Measurements from ENCODE around the gene CRACDL.

Gene CRACDL, protein sequence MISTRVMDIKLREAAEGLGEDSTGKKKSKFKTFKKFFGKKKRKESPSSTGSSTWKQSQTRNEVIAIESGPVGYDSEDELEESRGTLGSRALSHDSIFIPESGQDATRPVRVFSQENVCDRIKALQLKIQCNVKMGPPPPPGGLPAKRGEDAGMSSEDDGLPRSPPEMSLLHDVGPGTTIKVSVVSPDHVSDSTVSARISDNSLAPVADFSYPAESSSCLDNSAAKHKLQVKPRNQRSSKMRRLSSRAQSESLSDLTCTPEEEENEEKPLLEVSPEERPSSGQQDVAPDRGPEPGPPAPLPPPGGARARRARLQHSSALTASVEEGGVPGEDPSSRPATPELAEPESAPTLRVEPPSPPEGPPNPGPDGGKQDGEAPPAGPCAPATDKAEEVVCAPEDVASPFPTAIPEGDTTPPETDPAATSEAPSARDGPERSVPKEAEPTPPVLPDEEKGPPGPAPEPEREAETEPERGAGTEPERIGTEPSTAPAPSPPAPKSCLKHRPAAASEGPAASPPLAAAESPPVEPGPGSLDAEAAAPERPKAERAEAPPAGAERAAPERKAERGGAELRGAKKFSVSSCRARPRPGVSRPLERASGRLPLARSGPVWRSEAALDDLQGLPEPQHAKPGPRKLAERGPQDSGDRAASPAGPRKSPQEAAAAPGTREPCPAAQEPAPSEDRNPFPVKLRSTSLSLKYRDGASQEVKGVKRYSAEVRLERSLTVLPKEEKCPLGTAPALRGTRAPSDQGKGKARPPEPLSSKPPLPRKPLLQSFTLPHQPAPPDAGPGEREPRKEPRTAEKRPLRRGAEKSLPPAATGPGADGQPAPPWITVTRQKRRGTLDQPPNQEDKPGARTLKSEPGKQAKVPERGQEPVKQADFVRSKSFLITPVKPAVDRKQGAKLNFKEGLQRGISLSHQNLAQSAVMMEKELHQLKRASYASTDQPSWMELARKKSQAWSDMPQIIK

DNA sequence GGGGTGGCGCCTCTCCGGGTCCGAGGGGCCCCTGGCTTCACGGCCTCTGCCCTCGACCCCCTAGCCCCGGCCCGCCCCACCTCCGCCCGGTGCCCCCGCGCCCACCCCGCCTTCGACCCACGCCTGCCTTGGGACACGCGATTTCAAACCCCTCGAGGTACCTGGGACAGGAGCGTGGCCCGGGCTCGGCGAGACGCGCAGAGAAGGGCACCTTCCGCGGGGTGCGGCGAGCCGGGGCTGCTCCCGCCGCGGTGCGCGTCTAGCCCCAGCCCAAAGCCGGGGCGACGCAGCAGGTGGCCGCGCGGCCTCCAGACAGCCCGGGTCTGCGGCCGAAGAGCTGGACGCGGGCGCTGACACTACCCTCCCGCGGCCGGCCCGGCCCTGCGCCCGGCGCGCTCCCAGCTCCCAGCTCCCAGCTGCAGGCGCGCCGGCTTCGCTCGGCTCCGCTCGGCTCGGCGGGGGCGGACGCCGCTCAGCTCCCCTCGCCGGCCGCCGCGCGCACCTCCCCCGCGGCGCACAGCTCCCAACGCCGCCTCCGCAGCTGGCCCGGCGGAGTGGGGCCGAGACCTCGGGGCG is at the start of gene CRACDL:
CRACDL (minus strand) TSS at position 449 of the 576 bp plus-strand sequence. CDS start 89,425 bp downstream, outside the sequence.
- no peak for DNase-seq

DNA sequence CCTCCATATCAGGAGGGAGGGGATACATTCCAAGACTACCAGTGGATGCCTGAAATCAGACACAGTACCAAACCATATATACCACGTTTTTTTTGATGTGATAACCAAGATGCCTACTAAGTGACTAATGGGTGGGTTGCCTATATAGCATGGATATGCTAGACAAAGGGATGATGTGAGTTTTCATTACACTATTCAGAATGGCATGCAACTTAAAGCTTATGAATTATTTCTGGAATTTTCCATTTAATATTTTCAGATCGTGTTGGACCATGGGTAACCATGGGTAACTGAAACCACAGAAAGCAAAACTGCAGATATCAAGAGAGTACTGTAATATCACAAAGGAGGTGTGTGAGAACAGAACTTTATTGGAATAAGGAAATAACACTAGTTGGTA is 39.6 kb upstream of the CRACDL start:
- DNase-seq = no peak

DNA sequence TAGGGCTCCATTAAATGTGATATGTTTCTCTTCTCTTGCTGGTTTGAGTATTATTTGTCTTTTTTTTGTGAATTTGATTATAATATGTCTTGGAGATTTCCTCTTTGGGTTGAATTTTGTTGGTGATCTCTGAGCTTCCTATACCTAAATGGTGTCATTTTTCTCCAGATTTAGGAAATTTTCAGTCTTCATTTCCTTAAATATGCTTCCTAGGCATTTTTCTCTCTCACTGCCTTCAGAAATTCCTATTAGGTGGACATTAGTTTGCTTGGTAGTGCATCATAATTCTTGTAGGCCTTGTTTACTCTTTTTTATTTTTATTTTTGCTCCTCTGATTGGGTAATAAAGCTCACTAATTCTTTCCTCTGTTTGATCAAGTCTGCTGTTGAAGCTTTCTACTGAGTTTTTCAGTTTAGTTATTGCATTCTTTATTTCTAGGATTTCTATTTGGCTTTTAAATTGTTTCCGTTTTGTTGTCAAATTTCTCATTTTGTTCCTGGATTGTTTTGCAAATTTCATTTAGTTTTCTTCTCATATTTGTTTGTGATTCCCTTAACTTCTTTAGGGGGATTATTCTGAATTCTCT is 36.6 kb upstream of the CRACDL start:
- no peak for DNase-seq

DNA sequence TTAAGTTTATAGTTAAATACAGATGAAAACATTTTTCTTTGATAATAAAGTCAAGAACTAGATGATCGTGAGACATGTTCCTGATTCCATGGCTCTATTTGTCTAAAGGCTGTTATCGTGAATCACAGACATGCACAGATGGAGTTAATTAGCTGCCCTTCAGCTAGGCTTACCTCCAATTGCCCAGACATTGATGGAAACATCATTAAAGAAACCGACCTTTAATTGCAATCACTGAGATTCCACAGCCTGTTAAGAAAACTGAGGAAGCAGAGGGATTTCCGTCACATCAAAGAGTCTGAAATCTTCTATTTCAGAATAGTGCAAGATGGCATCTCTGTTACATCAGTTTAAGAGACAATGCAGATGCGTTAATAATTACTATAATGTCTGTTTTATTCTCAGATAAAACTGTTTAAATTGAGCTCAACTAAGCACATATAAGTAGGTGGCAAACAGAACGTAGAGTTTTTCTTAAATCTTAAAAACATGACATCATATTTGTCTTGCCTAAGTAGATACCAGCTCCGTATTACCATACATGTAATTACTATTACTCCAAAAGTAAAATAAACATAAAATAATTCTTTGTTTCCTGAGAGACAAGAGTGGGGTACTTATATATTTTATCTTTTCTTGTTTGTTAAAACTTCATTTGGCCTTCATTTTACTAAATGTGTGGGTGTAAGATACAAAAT is 23.9 kb upstream of the CRACDL start:
- no peak for DNase-seq

DNA sequence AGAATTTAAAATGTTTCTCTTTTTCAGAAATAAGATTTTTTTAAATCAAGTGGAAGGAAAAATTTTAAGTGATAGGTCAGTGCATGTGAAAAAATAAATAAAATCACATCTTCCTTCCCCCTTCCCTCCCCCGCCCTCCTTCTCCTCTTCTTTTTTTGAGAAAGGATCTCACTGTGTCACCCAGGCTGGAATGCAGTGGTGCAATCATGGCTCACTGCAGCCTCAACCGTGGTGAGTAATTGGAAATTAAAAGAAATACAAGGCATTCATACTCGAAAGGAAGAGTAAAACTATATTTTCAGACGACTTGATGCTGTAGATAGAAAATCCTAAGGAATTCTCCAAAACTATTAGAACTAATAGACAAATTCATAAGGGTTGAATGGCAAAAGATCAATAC is 16.9 kb upstream of the CRACDL start:
- DNase-seq = no peak

DNA sequence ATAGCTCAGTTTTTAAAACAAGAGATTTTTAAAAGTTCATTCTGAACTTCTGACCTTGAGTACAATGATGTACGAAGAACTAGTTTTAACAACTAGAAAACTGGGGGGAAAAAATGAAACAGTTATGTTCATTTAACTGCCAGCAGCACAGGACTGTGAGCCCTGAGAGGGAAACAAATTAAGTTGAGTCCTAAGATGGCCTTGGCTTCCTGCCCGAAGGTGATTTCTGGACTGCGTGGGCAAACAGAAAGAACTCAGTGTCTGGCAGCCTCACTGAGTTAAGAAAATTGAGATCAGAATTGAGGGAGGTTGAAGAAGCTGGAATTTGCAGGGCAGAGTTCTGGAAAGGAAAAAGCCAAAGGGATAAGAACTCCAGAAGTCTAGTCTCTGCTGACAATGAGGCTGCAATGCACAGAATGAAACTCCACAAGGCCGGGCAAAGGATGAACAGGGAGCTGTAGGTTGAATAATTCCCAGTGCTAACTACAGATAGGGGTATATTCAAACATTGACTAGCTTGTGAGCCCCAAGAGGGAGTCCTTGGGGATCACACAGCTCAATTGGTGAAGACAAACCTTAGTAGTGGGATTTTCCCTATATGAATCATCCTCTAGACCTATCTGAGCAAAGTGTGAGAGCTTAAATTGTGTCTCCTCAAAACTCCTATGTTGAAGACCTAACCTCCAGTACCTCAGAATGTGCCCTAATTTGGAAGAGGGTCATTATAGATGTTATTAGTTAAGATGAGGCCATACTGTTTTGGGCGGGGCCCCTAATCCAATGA is 13.1 kb upstream of the CRACDL start:
- no peak for DNase-seq

DNA sequence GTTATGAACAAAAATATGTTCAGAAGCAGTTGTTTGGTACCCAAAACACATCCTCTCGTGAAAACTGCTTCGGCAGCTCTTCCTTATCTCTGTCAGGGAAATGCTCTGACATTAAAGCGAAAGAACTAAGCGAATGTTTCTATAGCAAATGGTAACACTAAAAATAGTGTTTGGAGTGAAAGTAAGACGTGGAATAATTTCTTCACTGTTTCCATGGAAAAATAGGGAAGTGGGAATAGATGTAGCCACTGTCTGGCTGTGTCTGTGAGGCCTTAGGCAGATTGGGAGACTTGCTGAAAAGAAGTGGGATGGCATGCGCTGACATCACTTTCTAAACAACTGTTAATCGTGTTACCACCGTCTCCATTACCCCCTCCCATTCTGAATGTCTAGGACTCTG is 11.5 kb upstream of the CRACDL start:
- no peak for DNase-seq

DNA sequence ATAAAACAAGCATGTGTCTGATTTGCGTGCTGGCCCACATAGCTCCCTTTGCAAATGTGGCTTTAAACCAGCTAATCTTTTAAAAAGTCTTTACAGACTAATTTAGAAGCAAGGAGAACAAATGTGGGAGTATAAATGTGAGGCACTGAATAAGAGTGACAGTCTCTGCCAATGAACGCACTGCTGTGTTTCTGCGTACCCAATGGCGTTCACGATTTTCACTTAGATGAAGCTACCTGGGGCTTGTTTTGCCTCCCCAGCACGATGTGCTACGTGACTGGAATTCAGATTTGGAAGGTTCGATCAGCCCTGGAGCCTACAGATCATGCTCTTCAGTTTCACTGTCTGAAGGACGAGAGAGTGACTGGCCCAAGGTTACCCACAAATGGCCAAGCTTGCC is 10.8 kb upstream of the CRACDL start:
- DNase-seq = no peak

DNA sequence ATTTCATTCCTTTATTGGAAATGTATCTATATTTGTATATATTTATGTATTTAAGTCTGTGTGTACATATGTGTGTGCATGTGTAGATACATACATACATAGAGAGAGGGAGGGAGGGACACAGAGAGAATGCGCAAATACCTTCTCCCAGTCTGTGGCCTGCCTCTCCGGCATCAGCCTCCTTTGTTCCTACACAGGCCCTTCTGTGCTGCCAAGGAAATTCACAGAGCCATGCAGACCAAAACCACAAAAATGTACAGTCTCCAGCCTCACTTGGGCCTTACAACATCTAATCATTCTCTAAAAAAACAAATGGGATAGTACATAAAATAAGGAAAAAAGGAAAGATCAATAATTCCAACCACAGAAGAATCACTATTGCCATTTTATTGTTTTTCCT is 8.8 kb upstream of the CRACDL start:
- no peak for DNase-seq

DNA sequence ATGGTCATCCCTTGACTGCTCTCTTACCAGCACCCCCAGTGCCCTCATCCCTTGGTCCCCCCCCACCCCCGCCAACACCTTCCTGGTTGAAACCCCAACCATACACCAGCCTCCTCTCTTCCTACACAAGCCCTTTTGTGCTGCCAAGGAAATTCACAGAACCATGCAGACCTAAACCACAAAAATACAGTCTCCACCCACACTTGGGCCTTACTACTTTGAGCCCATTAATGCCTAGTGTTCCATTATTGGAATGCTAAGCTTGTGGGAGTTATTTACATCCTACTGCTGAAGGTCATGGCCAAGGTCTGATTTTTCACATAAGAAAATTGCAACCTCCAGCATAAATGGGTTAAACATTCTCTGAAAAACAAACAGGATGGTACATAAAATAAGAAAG is 4.1 kb upstream of the CRACDL start:
- DNase-seq = no peak

DNA sequence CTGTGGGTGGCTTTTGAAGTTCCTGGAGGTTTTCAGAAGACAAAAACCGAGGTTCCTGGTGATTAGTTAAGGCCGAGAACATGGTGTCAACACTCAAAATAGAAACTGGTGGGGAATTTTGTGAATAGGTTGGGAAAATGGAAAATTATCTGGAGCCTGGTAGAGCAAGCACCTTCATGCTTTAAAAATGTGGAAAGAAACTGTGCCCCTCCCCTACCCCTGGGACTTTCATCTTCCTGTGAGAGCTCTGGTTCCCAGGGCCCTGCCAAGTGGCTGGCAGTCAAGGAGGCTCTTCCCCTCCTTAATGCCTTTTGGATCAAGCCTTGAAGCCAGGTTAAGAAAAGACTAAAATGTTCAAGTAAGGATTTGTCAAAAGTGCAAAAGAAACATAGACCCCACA is 1.9 kb upstream of the CRACDL start:
- DNase-seq = no peak

DNA sequence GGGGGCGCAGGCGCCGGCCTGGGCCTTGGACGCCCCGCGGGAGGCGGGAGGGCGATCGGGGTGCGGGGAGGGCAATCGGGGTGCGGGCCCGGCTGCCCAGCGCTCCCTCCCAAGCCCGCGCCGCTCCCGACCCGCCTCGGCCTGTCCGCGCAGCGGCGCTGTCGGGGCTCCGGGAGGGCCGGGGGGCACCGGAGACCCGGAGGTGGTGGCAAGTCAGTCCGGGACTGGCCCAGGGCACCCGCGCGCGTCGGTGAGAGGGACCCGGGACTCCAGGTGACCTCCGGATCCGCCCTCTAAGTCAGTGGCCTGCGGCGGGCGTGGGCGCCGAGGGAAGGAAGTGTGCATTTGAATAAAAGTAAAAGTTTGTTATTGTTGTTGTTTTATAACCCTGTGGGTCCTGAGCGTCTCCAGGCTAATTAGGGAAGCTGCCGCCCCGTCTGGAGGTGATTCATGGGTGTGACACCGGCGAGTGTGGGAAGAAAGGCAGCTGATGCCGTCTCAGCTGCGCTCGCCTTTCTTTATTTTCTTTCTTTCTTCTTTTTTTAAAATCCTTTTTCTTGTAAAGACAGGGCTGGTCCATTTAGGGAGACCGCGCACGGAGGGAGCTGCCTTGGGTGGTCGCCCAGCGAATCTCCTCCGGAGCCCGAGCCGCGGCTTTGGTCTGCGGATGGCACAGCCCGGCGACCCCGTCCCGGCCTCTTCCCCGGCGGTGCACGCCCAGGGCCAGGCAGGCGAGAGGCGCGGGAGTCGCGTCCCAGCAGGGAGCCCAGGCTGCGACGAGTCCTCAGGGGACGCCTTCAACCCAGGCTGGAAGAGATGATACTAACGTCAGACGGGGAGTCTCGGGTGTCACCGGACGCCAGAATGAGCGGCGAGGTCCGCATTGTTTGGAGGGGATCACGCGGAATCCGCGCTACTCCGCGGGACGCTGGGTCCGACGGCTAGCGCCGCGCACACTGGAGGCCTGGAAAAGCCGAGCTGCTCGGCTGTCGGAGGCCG is 627 bp upstream of the CRACDL start:
- DNase-seq = peak; percentile 5 to 12

DNA sequence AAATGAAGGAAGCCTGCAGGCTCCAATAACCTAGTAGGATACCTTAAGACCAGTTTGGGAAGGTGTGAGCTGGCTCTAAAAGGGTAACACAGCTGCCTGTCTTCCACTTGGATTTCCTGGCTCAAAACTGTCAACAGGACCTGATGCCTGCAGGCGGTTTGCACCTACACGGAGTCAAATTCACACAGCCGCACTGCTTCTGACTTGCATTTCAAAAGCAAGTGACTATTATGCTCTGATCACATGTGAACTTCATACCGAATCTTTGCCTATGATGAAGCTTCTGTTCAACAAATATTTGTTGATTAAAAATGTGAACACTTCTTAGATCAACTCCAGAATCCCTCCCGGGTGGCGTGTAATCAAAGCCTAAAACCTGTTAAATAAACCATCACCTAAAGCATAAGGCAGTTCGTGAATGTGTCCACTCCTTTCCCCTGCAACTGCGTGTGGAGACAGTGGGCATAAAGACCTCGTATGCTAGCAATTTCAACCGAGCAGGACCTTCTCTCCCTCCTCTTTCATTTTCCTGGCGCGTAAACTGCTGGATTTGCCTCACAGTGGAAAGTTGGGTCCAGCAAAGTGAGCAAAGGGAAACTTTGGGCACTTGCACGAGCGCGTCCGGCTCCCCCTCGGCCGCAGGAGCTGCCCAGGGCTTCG is 784 bp downstream of the CRACDL start:
- DNase-seq = no peak

DNA sequence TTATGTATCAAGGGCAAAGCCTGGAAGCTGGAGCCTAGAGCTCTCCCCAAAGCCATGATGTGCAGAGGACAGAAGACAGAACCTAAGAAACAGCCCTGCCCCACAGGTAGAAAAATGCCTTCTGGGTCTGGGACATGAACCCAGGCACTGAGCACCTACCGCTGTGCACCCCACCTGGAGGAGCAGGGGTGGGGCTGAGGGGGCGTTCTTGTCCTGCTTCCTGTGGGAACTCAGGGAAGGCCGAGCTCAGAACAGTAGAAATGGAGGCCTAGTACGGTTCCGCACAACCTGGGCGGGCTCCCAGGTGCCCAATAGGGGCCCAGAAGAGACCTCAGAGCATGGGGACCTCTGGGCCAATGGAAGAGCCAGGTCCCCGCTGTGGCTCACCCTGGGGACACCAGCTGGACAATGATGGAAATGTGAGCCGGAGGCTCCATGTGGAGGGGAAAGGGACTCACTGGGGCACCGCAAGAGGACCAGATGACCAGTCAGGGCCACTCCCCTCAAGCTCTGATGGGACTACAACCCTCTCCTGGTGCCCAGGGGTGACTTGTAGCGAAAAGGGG is 3.2 kb downstream of the CRACDL start:
- no peak for DNase-seq

DNA sequence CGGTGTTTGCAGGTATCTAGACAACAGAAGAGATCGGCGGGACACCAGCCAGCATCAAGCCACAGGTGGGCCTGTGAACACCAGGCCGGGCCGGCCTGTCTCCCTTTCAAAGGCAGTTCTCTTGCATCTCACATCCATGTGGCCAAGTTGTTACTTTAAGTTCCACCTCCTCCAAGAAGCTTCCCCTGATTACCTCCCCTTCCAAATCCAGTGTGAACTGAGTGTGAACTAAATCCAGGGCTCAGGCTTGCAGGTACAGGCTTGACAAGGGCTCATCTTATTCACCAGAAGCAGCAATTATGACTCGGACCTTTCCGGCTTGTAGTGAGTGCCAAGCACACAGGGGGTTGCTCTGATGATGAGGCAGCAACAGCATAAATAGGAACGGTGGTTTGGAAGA is 3.9 kb downstream of the CRACDL start:
- DNase-seq = no peak

DNA sequence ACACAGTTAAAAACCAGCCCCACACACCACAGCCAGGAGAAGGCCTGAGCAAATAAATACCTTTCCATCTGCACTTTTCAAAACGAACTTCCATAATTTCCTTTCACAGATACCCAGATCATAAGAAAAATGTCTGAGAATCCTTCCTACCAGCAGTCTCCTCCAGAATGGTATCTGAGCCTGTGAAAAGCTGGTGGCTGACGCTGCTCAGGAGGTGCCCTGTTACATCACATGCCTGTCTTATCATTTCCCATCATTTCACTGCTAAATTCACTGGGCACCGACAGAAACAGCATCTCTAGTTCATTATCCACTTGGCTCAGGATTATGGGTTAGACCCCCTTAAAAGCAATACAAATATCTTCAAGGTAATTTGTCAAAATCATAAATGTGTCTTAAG is 4.4 kb downstream of the CRACDL start:
- no peak for DNase-seq

DNA sequence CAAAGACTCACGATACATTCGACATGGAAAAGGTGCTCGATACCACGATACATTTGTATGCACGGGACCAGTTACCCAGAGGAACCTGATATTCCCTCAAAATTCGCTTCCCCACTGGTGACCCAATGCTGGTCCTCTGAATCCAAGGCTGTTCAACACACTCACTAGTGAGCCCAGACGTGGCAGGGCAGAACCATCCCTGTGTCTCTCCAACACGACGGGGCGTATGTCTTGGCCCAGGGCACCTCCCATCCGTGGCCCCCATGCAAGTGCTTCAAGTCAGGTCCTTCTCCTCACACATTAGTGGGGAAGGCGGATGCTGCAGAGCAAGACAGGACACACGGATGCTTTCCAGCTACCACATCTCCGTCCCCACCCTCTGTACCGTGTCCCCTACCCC is 6.1 kb downstream of the CRACDL start:
- DNase-seq = no peak

DNA sequence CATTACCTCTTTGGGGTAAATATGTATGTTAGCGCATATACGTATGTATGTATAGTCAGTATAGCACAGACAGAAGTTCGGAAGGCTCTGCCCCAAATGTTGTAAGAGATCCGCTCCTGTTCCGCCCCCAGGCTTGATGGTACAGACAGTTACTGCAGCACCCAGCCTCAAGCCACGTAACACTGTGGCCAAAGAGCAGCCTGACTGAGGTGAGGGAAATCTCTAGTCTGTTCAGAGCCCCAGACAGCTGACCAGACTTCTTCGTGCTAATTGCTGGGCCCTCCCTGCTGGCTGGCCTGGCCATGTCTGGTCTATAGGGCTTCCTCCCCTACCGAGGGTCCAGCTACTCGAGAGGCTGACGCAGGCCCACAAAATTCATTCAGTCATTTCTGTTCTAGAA is 7.8 kb downstream of the CRACDL start:
- no peak for DNase-seq

DNA sequence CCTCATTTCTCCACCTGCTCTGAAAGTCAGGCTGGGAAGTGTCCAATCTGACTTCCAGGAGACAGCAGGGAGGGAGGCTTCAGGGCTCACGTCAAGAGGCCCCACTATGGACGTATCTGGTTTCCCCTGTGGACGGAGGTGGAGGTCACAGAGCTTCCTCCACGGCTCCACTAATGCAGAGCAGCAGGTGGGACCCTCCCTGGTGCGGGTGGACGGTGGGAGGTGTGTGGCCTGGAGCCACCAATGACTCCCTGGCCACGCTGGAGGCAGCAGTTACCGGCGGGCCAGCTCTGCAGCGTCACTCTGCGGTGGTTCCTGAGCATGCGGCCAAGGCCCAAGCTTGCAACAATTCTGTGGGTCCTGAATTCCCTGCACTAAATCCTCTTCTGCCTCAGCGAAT is 9.0 kb downstream of the CRACDL start:
- no peak for DNase-seq

DNA sequence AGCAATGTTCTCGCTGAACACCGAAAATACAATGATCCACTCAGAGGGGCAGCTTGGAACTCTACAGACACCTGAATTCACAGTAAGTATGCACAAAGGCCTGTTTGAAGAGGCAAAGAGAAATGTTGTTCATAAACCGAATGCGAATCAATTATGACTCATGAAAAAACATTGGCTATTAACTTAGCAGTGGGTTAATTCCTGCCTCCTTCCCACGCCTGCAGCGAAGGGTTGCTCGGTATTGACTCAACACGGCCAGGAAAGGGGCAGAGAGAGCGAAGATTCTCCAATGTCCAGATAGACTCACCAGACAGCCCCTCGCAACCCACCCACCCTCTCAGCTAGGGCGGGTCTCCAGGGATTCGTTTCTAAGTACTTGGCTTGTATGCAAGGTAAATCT is 9.4 kb downstream of the CRACDL start:
- no peak for DNase-seq

Measured in Kasumi-1 (cell line).